ENCODE data around the gene GMDS. TPM values are rescaled to one million over a fixed set of nuclear protein-coding genes. Genes with fewer than 3 reads are reported as not detected.

The GMDS gene
- total and polyA plus RNA-seq, 2 experiments from 2014 or later: 30.1 to 36.5 TPM

DNA sequence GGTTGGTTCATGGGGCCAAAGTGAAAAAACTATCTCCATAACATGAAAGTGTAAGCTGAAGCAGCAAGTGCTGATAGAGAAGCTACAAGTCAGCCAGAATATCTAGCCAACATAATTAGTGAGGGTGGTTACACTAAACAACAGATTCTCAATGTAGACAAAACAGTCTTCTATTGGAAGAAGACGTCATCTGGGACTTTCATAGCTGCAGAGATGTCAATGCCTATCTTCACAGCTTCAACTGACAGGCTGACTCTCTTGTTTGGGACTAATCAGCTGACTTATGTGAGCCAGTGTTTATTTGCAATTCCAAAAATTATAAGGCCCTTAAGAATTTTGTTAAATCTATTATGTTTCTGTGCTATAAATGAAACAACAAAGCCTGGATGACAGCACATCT is 63.2 kb downstream of the GMDS start (continued):
- TF ChIP-seq, protein P1, sequence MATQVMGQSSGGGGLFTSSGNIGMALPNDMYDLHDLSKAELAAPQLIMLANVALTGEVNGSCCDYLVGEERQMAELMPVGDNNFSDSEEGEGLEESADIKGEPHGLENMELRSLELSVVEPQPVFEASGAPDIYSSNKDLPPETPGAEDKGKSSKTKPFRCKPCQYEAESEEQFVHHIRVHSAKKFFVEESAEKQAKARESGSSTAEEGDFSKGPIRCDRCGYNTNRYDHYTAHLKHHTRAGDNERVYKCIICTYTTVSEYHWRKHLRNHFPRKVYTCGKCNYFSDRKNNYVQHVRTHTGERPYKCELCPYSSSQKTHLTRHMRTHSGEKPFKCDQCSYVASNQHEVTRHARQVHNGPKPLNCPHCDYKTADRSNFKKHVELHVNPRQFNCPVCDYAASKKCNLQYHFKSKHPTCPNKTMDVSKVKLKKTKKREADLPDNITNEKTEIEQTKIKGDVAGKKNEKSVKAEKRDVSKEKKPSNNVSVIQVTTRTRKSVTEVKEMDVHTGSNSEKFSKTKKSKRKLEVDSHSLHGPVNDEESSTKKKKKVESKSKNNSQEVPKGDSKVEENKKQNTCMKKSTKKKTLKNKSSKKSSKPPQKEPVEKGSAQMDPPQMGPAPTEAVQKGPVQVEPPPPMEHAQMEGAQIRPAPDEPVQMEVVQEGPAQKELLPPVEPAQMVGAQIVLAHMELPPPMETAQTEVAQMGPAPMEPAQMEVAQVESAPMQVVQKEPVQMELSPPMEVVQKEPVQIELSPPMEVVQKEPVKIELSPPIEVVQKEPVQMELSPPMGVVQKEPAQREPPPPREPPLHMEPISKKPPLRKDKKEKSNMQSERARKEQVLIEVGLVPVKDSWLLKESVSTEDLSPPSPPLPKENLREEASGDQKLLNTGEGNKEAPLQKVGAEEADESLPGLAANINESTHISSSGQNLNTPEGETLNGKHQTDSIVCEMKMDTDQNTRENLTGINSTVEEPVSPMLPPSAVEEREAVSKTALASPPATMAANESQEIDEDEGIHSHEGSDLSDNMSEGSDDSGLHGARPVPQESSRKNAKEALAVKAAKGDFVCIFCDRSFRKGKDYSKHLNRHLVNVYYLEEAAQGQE (IDR thresholded peaks at IDR 0.05; ENCODE audit: unreplicated experiment): no peak
- TF ChIP-seq, protein P2, sequence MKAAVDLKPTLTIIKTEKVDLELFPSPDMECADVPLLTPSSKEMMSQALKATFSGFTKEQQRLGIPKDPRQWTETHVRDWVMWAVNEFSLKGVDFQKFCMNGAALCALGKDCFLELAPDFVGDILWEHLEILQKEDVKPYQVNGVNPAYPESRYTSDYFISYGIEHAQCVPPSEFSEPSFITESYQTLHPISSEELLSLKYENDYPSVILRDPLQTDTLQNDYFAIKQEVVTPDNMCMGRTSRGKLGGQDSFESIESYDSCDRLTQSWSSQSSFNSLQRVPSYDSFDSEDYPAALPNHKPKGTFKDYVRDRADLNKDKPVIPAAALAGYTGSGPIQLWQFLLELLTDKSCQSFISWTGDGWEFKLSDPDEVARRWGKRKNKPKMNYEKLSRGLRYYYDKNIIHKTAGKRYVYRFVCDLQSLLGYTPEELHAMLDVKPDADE (IDR thresholded peaks at IDR 0.05): no peak
- TF ChIP-seq NANOG (IDR thresholded peaks at IDR 0.05; ENCODE audit: borderline replicate concordance) (no peak), ZNF331 (CRISPR knock-in tag; IDR thresholded peaks at IDR 0.05; ENCODE audit: low read depth) (no peak), ZNF114 (CRISPR knock-in tag; IDR thresholded peaks at IDR 0.05) (no peak), JUNB (IDR thresholded peaks at IDR 0.05; ENCODE audit: unreplicated experiment) (no peak), CREB1 (CRISPR knock-in tag; IDR thresholded peaks at IDR 0.05; ENCODE audit: low read depth) (no peak), EZH2 (IDR thresholded peaks at IDR 0.05; ENCODE audit: low read depth, unreplicated experiment) (no peak), POLR2AphosphoS5 (IDR thresholded peaks at IDR 0.05; ENCODE audit: low read depth) (no peak), EZH2phosphoT487 (IDR thresholded peaks at IDR 0.05; ENCODE audit: unreplicated experiment) (no peak), STAT1 (IDR thresholded peaks at IDR 0.05; ENCODE audit: unreplicated experiment) (no peak)
- TF ChIP-seq, protein P3, sequence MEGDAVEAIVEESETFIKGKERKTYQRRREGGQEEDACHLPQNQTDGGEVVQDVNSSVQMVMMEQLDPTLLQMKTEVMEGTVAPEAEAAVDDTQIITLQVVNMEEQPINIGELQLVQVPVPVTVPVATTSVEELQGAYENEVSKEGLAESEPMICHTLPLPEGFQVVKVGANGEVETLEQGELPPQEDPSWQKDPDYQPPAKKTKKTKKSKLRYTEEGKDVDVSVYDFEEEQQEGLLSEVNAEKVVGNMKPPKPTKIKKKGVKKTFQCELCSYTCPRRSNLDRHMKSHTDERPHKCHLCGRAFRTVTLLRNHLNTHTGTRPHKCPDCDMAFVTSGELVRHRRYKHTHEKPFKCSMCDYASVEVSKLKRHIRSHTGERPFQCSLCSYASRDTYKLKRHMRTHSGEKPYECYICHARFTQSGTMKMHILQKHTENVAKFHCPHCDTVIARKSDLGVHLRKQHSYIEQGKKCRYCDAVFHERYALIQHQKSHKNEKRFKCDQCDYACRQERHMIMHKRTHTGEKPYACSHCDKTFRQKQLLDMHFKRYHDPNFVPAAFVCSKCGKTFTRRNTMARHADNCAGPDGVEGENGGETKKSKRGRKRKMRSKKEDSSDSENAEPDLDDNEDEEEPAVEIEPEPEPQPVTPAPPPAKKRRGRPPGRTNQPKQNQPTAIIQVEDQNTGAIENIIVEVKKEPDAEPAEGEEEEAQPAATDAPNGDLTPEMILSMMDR (conservative IDR thresholded peaks at IDR 0.05; ENCODE audit: low read depth in 2 of 2): no peak

DNA sequence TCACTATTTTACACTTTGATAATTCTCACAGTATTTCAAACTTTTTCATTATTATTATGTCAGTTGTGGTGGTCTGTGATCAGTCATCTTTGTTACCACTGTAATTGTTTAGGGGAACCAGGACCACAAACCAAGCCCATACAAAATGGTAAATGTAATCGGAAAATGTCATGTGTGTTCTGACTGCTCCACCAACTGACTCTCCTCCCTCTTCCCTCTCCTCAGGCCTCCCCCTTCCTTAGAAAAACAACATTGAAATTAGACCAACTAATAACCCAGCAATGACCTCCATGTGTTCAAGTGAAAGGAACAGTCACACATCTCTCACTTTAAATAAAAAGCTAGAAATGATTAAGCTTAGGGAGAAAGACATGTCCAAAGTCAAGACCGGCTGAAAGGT is 63.8 kb downstream of the GMDS start:
- DNase-seq (ENCODE audit: low spot score) (no peak), ATAC-seq (no peak)
- no peak overlapping the region for H2AFZ ChIP-seq
- Mint-ChIP-seq H3K36me3 (ENCODE audit: low read depth) (peaks cover 4% of the 10 kb centered on the region; the same call in 2 of the 3 replicates), H3K27ac (no peak overlapping the region), H3K27me3 (ENCODE audit: insufficient read depth, low read depth, poor library complexity) (no peaks in the 10 kb centered on the region), H3K9me3 (peaks cover 12% of the 10 kb centered on the region), H3K4me1 (peaks cover 2% of the 10 kb centered on the region; the same call in 1 of the 3 replicates), H3K4me3 (no peak overlapping the region)
- no peak overlapping the region for H3K4me2 ChIP-seq
- H3K79me2 ChIP-seq (replicated peaks; ENCODE audit: insufficient read depth): peaks cover 82% of the 10 kb centered on the region
- no peak overlapping the region for H3K27ac ChIP-seq (ENCODE audit: low read depth)
- no peaks in the 10 kb centered on the region for H3K36me3 ChIP-seq (ENCODE audit: insufficient read depth)
- H3K27me3 ChIP-seq (ENCODE audit: insufficient read depth): no peaks in the 10 kb centered on the region
- no peaks in the 10 kb centered on the region for H3K4me1 ChIP-seq (ENCODE audit: insufficient read depth)
- TF ChIP-seq EZH2 (IDR thresholded peaks at IDR 0.05; ENCODE audit: low read depth, unreplicated experiment) (no peak), ZNF331 (CRISPR knock-in tag; IDR thresholded peaks at IDR 0.05; ENCODE audit: low read depth) (no peak), EZH2phosphoT487 (IDR thresholded peaks at IDR 0.05; ENCODE audit: unreplicated experiment) (no peak), ZNF114 (CRISPR knock-in tag; IDR thresholded peaks at IDR 0.05) (no peak)
- TF ChIP-seq, protein P1 (IDR thresholded peaks at IDR 0.05; ENCODE audit: unreplicated experiment): no peak
- no peak overlapping the region for H3K4me3 ChIP-seq
- no peaks in the 10 kb centered on the region for H3F3A ChIP-seq (replicated peaks; ENCODE audit: low read depth)
- H4K20me1 ChIP-seq (replicated peaks; ENCODE audit: insufficient read depth): peaks cover 8% of the 10 kb centered on the region; the same call in 1 of the 2 replicates
- H3K9me2 ChIP-seq (ENCODE audit: insufficient read depth): no peaks in the 10 kb centered on the region
